Inflammatory macrophage treated with lipopolysaccharide for 1 hour (primary cell): Measurements from ENCODE around the gene DISP3.
A peak's percentile ranks its signal among the peaks of the same experiment; 100 is the strongest.

Experiments
- DNase-seq, 2 donors: peaks; one replicate each; pipeline ENCODE4 v3.0.0-alpha.2; 2020 to 2022

The DISP3 gene, protein sequence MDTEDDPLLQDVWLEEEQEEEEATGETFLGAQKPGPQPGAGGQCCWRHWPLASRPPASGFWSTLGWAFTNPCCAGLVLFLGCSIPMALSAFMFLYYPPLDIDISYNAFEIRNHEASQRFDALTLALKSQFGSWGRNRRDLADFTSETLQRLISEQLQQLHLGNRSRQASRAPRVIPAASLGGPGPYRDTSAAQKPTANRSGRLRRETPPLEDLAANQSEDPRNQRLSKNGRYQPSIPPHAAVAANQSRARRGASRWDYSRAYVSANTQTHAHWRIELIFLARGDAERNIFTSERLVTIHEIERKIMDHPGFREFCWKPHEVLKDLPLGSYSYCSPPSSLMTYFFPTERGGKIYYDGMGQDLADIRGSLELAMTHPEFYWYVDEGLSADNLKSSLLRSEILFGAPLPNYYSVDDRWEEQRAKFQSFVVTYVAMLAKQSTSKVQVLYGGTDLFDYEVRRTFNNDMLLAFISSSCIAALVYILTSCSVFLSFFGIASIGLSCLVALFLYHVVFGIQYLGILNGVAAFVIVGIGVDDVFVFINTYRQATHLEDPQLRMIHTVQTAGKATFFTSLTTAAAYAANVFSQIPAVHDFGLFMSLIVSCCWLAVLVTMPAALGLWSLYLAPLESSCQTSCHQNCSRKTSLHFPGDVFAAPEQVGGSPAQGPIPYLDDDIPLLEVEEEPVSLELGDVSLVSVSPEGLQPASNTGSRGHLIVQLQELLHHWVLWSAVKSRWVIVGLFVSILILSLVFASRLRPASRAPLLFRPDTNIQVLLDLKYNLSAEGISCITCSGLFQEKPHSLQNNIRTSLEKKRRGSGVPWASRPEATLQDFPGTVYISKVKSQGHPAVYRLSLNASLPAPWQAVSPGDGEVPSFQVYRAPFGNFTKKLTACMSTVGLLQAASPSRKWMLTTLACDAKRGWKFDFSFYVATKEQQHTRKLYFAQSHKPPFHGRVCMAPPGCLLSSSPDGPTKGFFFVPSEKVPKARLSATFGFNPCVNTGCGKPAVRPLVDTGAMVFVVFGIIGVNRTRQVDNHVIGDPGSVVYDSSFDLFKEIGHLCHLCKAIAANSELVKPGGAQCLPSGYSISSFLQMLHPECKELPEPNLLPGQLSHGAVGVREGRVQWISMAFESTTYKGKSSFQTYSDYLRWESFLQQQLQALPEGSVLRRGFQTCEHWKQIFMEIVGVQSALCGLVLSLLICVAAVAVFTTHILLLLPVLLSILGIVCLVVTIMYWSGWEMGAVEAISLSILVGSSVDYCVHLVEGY (N-terminal part only)

DNA sequence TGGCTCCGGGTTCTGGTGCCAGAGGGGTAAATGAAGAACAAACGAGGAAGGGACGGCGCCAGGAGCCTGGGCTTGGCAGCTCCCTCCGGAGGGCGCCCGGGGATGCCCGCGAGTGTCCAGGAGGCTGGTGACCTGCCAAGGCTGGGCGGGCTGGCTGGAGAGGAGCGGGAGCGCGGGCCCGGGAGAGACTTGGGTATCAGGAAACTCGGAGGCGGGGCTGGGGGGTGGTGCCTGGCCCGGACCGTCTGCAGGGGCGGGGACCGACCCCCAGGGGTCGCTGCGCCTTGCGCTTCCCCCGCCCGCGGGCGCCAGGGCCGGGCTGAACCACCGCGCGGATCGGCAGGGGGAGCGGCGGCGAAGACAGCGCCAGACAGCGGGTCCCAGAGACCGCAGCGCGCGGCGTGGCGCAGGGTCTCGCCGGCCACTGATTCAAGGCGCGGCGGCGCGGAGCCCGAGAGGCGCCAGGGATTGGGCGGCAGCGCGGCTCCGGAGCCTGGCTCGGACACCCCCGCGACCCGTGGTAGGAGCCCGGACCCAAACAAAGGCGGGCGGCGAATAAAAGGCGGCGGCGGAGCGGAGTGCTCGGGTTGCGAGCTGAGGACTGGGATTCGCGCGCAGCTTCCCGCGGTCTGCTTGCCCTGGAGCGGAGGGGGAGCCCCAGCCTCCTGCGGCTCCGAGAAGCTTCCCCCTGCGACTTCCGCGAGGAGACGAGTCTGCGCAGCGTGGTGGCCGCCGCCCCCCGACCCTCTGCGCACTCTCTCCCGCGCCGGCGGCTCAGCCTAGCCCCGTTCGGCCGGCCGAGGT lies at the start of gene DISP3:
TSS of gene DISP3 (plus strand) at position 585 of the 804 bp plus-strand sequence. CDS start 21,838 bp downstream, outside the sequence.
- DNase-seq = peak; percentile 11 to 51

DNA sequence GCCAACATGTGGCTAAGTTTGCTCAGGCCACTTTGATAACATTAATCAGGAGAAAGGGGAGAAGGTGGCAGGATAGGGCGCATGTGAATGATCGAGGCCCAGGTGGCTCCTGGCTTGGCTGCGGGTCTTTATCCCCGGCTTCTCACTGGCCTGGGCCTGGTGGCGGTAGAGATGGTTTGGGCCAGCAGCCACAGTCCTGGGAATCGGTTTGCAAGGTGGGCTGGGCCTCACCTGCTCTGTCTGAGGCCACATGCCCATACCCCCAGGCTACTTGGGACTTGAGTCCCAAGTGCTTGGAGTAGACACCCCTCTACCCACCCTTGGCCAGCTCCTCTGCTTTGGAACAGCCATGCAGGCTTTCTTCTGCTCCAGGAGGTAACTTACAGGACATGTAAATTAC lies 49.7 kb upstream of the DISP3 start:
- DNase-seq = no peak

DNA sequence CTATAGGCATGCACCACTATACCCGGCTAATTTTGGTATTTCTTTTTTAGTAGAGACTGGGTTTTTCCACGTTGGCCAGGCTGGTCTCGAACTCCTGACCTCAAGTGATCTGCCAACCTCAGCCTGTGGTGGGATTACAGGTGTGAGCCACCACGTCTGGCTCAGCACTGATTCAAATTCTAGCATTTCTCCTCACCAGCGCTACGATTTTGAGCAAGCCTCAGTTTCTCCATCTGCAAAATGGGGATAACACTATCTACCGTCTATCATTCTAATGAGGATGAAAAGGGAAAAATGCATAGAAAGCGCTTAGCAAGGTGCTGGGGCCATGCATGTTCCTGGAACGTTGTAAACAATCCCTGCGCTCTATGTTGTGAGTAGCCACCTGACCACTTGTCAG lies 49.0 kb upstream of the DISP3 start:
- DNase-seq = no peak

DNA sequence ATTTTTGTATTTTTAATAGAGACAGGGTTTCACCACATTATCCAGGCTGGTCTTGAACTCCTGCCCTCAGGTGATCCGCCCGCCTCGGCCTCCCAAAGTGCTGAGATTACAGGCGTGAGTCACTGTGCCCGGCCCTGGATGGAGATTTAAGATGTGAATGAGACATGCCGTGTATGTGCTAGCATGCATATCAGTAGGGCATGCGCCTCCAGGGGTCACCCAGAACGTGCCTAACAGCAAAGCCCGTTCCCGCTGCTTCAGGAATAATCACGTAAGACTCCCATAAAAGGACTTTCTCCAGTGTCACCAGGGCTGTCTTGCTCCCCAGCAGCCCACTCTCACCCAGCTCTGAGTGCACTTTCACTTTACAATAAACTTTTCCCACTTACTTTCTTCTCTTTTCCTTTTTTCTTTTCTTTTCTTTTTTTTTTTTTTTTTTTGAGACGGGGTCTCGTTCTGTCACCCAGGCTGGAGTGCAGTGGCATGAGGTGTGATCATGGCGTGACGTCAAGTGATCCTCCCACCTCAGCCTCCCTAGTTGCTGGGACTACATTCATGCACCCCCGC lies 46.9 kb upstream of the DISP3 start:
- no peak for DNase-seq

DNA sequence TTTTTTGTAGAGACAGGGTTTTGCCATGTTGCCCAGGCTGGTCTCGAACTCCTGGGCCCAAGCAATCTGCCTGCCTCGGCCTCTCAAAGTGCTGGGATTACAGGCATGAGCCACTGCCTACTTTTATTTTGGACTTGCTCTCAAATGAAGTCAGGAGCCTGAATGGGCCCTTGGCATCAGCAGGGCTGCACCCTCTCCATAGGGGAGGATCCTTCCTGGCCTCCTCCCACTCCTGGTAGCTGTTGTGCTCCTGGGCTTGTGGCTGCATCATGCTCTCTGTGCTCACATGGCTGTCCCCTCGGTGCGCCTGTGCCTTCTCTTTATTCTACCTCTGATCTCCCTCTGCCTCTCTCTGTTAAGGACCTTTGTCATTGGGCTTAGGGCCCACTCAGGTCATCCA lies 46.4 kb upstream of the DISP3 start:
- DNase-seq = no peak

DNA sequence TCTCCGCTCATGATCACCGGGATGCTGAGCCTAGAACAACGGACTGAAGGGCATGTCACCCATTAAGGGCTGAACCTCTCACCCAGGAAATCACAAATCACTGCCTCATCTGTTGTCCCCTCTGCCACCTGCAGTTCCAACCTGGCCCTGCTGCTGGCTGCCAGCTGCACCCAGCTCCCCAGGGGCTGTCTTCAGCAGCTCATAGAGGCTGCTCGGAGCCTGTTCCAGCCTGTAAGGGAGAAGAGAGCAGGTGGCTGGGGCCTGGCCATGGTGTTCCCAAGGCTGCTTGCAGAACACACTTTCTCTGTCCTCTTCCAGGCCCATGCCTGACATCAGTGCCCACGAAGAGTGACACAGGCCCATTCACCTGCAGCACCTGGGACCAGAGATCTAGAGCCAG lies 44.5 kb upstream of the DISP3 start:
- DNase-seq = no peak

DNA sequence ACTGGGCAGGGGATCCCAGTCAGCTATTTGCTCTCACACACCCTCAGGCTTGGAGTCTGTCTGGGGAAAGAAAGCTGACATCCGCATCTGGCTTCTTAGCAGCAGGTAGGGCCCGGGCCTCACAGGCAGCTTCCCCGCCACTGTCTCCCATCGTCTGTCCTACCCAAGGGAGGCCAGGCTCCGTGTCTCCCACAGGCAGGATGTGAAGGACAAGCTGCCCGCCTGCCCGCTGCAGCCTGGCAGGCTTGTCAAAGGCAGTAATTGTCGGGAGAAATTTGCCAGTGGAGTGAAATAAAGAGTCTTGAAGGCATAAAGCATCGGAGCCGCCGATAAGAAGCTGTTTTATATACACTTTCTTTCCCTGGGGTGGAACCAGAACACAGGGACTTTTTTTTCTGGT lies 44.0 kb upstream of the DISP3 start:
- DNase-seq = no peak

DNA sequence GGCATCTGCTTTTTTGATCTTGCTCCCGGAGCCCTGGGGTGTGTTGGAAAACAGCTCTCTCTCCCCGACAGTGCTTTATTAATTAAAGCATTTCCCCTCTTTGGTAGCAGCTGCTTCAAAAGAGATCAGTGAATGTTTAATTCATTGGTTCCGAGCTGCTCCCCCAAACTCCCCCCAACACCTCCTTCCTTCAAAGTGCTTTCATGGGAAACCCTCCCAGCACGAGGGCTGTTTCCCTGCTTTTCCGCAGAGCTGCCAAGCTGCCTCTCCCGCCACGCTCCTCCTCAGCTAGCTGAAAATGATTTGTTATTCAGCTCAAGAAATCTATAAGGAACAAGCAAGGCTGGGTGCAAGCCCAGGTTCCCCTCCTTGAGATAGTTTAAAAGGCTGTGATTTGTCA lies 40.0 kb upstream of the DISP3 start:
- DNase-seq = no peak

DNA sequence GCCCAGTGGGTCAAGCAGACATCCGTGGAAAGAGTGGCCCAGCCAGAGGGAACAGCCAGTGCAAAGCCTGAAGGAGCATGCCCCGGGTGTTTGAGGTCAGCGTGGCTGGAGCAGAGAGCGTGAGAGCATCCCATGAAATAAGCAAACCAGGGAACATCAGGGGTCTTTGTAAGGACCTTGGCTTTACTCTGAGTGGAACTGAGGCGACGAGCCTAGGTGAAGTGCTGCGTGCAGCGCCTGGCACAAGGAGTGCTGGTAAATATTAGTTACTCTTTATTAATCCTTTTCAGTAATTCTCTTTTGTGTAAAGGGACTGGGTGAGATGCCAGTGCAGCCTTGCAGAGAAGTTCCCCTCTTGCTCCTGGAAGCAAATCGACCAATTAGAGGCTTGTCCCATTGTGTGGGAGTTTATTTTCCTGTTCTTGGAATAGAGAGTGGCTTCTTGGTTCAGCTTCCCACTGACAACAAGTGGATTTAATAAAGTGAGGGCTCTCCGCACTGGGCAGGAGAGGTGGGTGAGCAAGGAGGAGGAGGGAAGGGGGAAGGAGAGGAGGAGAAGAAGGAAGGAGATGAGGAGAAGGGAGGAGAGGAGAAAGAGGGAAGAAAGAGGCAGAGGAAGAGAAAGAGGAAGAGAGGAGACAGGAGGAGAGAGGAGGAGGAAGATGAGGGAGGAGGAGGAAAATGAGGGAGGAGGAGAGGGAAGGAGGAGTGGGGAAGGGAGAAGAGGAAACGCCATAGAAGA lies 37.6 kb upstream of the DISP3 start:
- DNase-seq = no peak

DNA sequence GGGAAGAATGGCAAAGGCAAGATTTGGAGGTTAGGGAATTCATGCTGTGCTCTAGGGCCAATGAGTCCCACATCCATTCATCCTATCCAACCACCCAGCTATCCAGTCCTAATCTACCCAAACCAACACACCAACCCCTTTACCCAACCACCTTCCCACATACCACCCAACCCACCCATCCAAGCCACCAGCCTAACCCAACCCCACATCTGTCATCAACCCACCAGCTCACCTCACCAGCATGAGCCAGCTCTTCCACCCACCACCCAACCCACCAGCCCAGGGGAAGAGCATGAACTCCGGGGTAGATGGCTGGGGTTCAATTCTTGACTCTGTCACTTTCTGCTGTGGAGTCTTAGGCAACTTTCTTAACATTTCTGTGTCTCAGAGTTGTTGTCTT lies 35.9 kb upstream of the DISP3 start:
- DNase-seq = no peak

DNA sequence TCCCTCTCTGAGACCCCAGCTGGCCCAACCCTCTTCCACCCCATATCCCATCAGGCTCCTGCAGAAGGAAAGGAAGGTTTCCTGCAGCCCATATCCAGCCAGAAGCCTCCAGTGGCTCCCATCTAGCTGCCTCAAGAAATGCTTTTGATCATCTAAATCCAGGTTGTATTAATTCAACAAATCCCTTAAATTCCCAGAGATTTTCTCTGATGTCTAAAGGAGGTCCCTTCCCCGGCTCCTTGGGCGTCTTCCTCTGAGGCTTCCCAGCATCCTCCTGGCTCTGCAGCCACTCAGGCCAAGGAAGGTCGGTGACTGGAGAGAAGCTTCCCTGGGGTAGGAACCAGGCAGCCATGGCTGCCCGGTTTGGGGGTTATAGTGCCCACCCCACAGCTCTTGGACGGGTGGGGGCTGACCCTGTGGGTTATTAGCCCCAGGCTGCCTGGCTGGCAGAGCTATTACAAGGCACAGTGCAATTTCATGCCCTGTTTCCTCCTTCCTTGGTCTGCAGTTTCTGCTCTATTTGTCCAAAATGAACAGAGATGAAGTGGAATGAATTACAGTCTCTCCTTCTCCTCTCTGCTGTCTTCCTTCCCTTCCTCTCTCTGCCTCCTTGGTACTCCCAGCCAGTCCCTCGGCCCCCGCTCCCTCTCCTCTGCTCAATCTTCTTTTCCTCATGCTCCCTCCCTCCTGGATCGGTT lies 34.8 kb upstream of the DISP3 start:
- DNase-seq = no peak

DNA sequence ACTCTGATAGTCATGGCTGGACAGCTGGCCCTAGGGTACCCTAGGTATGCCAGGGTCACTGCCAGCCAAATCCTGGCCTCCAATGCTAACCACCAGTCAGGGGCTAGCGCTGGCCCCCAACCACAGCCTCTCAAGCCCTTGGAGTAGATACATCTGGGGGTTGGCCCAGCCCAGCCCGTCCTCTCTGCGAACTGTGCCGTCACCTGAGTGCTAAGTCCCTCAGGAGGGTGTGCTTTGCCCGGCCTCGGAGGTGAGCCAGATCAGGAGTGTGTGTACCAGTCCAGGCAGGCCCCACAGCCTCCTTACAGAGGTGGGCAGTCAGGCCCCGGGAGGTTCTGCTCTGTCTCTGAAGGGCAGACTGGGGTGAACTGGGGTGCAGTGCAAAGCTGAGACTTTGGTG lies 34.0 kb upstream of the DISP3 start:
- no peak for DNase-seq

DNA sequence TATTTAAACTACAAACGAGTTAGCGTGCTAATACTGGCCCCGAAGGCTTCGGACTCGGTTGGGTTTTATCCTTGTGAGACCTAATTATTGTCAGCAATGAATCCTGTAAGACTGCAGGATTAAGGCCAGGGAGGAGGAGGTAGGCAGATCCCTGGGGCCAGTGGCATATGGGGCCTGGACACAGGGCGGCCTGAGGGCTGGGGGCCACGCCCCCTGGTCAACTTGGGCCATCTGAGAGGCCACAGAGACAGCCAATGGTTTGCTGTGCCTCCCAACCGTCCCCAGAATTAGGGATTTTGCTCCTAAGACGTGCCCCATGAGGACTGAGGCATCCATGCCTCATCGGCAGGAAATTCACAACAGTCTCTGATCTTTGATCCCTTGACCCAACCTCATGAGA lies 31.1 kb upstream of the DISP3 start:
- DNase-seq = no peak

DNA sequence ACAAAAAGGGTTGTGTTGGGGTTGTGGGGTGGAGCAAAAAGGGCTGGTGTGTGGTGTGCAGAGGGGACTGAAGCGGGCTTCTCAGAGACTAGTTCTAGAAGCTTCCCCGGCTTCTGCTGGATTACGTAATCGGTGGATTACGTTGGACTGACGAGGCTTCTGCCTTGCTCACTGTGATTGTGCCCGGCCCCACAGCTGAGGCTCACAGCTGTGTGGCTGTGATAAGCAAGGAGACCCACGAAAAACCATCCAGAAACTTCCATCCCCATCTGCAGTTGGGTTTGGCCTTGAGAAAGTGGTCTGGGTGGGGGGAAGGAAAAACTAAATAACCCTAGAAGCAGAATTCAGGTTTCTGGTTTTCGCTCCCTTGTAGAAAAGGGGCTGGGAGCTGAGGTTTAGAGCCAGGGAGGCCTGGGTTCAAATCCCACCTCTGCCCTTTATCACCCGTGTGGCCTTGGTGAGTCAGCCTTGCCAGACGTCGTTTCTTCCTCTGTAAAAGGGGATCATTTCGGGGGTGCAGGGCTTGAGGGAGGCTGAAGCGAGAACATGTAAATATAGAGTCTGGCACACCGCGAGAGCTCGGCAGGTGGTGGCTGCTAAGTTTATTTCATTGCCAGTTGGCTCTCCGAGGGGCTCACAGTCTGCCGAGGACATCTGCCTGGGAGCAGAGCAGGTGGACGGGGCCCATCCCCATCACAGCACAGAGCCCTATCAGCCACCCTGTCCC lies 30.4 kb upstream of the DISP3 start:
- no peak for DNase-seq

DNA sequence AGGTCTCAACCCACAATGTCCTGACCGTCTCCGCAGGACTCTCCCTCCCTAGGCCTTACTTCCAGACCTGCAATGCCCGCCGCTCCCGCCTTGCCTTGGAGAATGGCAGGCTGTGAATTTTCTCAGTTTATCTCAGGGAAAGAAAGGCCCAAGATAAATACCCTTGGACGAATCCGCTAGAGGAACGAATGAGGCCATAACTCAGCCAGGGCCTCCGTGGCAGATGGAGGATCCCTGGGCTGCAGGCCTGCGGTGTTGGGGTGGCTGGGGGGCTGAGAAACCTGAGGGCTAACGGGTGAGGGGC lies 29.9 kb upstream of the DISP3 start:
- no peak for DNase-seq

DNA sequence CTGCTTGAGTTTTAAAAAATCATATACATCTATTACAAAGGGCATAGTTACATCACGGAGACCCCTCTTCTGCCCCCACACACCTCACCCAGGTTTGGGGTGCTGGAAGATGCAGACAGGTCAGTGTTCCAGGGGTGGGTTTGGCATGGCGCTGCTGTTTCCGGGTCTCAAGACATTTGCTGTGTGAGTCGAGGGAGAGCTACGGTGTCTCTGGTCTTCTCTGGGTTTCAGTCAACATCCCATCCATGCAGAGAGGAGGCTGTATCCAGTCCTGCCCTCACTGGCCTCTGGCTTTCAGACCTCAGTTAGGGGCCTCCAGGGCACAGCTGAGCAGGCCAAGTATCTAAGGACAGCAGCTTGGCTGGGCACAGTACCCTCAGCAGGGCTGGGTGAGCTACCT lies 28.6 kb upstream of the DISP3 start:
- no peak for DNase-seq

DNA sequence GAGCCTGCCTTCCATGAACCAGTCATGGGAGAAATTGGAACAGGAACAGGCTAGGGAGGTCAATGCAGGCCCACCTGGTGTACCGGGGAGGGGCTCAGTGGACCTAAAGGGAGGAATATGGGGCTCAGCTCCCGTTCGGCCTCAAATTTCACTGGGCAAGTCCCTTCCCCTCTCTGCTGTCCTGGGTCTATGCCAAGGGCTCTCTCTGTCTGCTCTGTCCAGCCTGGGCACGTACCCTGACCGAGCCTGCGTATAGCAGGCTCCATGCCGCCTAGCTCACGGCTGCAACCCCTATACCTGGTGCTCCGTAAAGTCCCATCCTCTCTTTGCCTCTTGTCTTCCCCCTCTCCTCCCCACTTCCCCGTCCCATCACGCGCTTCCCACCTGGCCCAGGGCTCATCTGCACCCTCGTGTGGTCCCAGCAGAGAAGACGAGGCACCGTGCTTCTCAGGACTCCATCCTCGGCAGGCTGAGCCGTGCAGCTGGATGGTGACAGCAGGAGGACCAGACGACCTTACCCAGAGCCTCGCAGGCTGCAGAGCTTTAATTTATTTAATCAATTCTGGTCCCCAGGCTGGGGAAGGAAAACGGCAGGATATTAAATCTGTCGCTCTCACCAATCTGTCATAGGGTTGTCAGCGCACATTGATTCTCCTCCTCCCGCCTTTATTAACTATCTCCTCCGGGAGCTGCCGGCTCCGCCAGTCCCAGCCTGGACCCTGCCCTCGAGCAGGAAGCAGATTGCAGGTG lies 25.0 kb upstream of the DISP3 start:
- no peak for DNase-seq

DNA sequence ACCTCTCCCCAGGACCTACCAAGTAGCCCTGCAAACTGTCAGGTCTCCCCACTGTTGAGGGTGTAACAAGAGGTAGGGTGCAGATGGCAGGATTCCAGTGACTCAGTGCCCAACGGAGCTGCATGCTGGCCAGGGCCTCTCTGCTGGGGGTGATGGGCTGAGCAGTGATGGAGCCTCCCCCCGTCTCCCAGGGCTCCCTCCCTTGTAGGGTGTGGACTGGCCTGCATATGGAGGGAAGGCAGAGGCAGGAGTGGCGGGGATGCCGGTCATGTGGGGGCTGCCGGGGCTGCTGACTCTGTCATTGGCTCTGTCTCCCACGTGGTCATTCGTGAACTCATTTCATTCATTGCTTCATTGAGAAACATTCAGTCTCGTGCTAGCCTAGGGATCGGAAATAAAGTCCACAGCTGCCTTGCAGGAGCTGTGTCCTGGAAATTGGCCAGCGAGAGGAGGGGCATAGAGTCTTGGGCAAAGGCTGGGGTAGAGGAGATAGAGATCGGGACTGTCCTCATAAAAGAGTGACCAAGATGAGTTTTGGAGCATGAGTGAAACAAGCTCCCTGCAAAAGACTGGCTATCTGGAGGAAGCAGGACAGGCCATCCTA lies 22.9 kb upstream of the DISP3 start:
- no peak for DNase-seq

DNA sequence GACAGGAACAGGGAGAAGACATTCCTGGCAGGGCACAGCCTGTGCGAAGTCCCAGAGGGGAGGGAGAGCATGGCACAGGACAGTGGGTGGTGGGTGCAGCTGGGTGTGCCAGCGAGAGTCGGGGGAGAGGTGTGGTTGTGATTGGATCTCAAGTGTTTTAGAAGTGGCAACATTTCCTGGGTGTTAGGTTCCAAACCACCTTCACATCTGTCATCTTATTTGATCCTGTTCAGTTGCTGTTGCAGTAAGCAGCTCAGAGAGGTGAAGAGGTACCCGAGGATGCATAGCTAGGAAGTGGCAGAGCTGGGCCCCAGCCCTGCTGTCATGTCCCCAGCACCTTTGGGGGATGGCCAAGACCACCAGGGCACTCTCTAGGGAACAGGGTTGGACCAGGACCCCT lies 22.0 kb upstream of the DISP3 start:
- DNase-seq = no peak
